Vagina (tissue), 2 donors: ENCODE measurements around the gene UFC1. TPM values are rescaled to one million over a fixed set of nuclear protein-coding genes. Genes with fewer than 3 reads are reported as not detected.

Experiments used
- DNase-seq, 2 donors: peaks; one replicate each; pipeline ENCODE4 v3.0.0-alpha.2; 2017; ENCODE audit errors: extremely low spot score in 2 of 2
- H3K27ac ChIP-seq: fragments of 200-600 bp; sonication (generic); one replicate; pipeline ENCODE4 v1.5.1; 2019
- H3K27me3 ChIP-seq: fragments of 200-600 bp; sonication (generic); one replicate; pipeline ENCODE4 v1.5.1; 2019
- H3K36me3 ChIP-seq, 2 donors: fragments of 200-600 bp; sonication (generic); one replicate each; pipeline ENCODE4 v1.5.1; 2017 to 2019
- H3K4me1 ChIP-seq: fragments of 200-600 bp; sonication (generic); one replicate; pipeline ENCODE4 v1.5.1; 2019
- H3K4me3 ChIP-seq, 2 donors: fragments of 200-600 bp; sonication (generic); 1 replicate in 1 of 2; 2 replicates in 1 of 2; pipeline ENCODE4 v1.5.1; 2016 to 2019
- H3K9me3 ChIP-seq: fragments of 200-600 bp; sonication (generic); one replicate; pipeline ENCODE4 v1.5.1; 2019
- POLR2A ChIP-seq, 2 donors: fragments of 450-650 bp; IDR thresholded peaks; one replicate each; pipeline ENCODE4 v1.6.1; 2017; ENCODE audit warnings: antibody characterized with exemption in 2 of 2, mild to moderate bottlenecking in 2 of 2, moderate library complexity in 2 of 2
- POLR2AphosphoS5 ChIP-seq, 2 donors: sonication (generic); formaldehyde crosslinking; IDR thresholded peaks; one replicate each; pipeline ENCODE4 v1.9.0; 2017; ENCODE audit warnings: antibody characterized with exemption in 2 of 2, mild to moderate bottlenecking in 2 of 2, low read depth in 1 of 2; ENCODE audit not compliant: insufficient read depth in 1 of 2
- intact Hi-C: fragments of 100-400 bp; cut with DNase I; formaldehyde crosslinking; loops from one replicate; pipeline ENCODE4 v1.15.1; 2023
- total RNA-seq: library from RNA; depleted of rRNA; stranded (reverse); fragments of >200 nt; gene quantifications from one replicate; pipeline ENCODE4 v1.2.3, GENCODE V29; 2016
- TF ChIP-seq, protein P1 (sequence below), 3 experiments: fragments of 450-650 bp in 2 of 3; fragments of 200-600 bp in 1 of 3; sonication (generic) in 1 of 3; IDR thresholded peaks; one replicate each; pipeline ENCODE4 v1.5.1; 2017 to 2019; ENCODE audit warnings: antibody characterized with exemption in 3 of 3, mild to moderate bottlenecking in 2 of 3, moderate library complexity in 2 of 3

The UFC1 gene
- total RNA-seq, 1 donor from 2014 or later = 61.1 TPM

DNA sequence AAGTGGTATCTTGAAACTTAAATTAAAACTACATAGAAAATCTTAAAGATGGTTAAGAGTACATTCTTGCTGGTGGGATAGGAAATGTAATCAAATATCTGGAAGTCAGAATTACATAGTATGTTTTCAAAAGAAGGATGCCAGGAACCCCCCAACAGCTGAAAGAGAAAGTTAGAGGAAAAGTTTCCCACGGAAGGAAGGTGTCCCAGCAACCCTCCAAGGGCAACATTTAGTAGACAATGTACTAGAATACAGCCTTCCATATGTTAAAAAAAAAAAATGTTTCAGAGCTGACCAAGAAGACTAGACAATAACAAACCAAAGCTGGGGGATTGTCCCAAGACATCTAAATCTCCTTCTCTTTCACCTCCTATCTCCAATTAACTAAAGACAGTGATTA lies 23.5 kb upstream of the UFC1 start:
- intact Hi-C loops = no loop called here
- Histone ChIP-seq H3K36me3 (peaks cover 0 to 26% of the 10 kb centered on the region in 2 donors), H3K27me3 (no peaks in the 10 kb centered on the region), H3K27ac (peak overlapping the region; percentile 96), H3K9me3 (no peaks in the 10 kb centered on the region), H3K4me1 (peaks cover 56% of the 10 kb centered on the region), H3K4me3 (no peak overlapping the region)
- TF ChIP-seq, protein P1, sequence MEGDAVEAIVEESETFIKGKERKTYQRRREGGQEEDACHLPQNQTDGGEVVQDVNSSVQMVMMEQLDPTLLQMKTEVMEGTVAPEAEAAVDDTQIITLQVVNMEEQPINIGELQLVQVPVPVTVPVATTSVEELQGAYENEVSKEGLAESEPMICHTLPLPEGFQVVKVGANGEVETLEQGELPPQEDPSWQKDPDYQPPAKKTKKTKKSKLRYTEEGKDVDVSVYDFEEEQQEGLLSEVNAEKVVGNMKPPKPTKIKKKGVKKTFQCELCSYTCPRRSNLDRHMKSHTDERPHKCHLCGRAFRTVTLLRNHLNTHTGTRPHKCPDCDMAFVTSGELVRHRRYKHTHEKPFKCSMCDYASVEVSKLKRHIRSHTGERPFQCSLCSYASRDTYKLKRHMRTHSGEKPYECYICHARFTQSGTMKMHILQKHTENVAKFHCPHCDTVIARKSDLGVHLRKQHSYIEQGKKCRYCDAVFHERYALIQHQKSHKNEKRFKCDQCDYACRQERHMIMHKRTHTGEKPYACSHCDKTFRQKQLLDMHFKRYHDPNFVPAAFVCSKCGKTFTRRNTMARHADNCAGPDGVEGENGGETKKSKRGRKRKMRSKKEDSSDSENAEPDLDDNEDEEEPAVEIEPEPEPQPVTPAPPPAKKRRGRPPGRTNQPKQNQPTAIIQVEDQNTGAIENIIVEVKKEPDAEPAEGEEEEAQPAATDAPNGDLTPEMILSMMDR (IDR thresholded peaks at IDR 0.05) = no peak
- TF ChIP-seq POLR2AphosphoS5 (IDR thresholded peaks at IDR 0.05; ENCODE audit: insufficient read depth in 1 of 2, low read depth in 1 of 2) (no peak), POLR2A (IDR thresholded peaks at IDR 0.05) (no peak)
- no peak for DNase-seq

DNA sequence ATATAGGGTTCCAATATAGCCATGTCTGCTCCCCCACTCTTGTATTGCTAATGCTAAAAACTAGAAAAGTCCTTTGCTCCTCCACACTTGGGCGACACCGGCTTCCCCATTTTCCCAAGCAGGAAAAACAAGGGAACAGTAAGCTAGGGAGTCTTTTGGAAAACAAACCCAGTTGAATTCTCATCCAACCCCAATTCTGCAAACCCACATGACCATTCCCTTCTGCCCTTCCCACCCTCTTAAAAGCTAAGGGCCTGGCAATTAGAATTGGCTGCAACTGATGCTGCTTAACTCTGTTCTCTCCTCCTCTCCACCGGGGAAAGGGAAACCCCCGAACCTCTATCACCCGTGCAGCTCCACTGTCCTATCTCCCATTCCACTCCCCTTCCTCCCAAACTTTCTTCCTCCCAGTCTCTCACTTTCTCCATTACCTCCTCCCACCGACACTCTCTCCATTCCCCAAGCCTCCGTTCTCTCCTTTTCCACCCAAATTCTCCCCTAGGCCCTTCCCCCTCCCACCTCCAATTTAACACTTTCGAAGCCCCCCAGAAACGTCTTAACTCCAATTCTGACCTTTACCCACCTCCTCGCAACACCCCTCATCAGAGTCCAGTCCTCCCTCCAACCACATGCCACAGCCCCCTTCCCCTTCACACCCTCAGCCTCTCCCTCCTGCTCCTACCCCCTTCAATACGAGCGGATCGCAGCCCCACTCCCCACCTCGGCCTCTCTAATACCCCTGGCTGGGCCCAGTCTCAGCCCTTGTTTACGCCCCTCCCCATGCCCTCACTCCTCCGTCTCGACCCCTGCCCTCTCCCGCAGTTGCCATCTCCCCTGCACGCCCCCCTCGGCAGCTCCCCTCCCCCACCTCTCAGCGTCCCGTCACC lies 22.0 kb upstream of the UFC1 start:
- TF ChIP-seq POLR2AphosphoS5 (IDR thresholded peaks at IDR 0.05; ENCODE audit: insufficient read depth in 1 of 2, low read depth in 1 of 2) (no peak), POLR2A (IDR thresholded peaks at IDR 0.05) (no peak)
- TF ChIP-seq, protein P1 (IDR thresholded peaks at IDR 0.05) = no peak
- no peak for DNase-seq
- Histone ChIP-seq H3K4me3 (peak overlapping the region; percentile 59 to 73), H3K27me3 (no peaks in the 10 kb centered on the region), H3K4me1 (peaks cover 56% of the 10 kb centered on the region), H3K9me3 (no peaks in the 10 kb centered on the region), H3K36me3 (peaks cover 0 to 20% of the 10 kb centered on the region in 2 donors), H3K27ac (peak overlapping the region; percentile 96)
- intact Hi-C loops = no loop called here

DNA sequence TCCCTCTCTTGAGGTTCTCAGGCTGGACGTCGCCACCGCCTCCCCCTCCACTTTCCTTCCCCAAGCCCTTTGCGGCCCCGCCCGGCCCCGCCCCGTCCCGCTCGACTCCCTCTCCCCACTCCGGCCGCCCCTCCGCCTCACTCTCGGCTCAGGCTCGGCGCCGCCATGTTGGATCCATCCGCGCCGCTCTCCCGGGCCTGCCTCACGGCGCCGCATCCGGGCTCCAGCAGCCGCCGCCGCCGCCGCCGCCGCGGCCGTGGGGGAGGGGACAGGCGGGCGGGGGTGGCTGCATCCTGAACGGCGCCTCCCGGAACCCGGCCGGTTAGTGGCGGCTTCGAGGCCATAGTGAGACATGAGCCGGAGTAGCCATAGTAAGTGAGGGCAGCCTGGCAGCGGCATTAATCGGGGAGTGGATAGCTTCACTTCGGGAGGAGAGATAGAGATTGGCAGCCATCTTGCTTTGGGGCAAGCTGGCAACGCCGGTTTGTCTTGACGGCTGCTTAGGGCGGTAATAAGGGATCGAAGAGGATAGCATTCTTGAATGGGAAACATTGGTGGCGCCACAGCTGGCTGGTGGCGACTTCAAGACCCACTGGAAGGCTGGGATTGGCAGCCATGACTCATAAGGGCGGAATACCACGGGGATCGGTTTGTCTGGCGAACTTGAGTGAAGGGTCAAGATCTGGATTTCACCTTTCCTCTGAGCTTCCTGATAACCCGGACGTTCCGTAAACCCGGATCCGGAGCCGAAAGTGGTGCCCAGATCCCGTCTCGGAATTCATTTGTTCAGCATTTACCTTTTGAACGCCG lies 21.2 kb upstream of the UFC1 start, which contains the start of gene DEDD:
DEDD (minus strand) TSS at position 258 of the 810 bp plus-strand sequence. CDS start 8,205 bp downstream, outside the sequence.
- H3K27me3 ChIP-seq = no peaks in the 10 kb centered on the region
- H3K27ac ChIP-seq = peak within 1 kb of the TSS; percentile 96
- peak in 1 of 2 donors; percentile 36 for TF ChIP-seq POLR2A (IDR thresholded peaks at IDR 0.05)
- TF ChIP-seq, protein P1 (IDR thresholded peaks at IDR 0.05) = no peak
- peak; percentile 78 to 80 for TF ChIP-seq POLR2AphosphoS5 (IDR thresholded peaks at IDR 0.05; ENCODE audit: insufficient read depth in 1 of 2, low read depth in 1 of 2)
- peaks cover 52% of the 10 kb centered on the region for H3K4me1 ChIP-seq
- H3K9me3 ChIP-seq = no peaks in the 10 kb centered on the region
- H3K4me3 ChIP-seq = peak within 1 kb of the TSS; percentile 59 to 73
- H3K36me3 ChIP-seq = peaks cover 0 to 18% of the 10 kb centered on the region in 2 donors
- DNase-seq = peak in 1 of 2 donors; percentile 96
- intact Hi-C loops = no loop called here

DNA sequence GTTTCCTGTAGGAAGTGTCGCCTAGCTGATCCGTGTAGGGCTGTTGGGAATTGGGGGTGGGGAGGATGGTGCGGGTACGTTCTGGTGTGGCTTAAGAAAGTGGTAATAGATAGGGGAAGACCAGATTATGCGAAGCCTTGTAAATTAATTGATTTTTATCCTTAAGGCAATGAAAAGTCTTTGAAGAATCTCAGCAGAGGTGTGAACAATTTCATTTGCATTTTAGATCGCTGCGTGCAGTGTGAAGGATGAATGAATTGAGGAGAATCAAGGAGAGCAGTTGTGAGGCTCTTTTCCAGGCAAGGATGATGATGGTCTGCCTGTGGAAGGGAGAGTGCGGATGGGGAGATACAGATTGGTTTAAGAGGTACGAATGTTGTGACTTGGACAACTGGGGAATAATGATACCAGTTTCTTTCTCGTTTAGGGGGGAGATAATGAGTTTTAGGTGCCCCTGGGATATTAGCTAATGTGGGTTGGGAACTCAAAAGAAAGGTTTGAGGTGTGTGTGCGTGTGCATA lies 20.5 kb upstream of the UFC1 start:
- H3K27me3 ChIP-seq = no peaks in the 10 kb centered on the region
- intact Hi-C loops = no loop called here

DNA sequence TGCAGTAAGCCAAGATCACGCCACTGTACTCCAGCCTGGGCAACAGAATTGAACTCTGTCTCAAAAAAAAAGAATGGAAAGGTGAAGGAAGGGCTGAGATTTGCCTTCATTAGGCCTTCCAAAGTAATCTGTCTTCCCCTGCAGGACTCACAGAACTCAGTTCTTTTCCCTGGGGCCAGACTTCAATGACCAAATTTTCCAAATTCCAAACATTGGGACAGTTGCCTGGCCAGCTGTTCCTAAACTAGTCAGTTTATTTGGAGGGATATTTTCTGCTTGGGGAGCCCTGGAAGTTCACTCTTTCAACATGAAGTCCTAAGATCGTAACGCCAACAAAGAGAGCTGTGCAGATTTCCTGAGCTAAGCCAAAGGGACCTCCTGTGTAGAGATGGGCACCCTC lies 15.9 kb upstream of the UFC1 start:
- Histone ChIP-seq H3K27ac (no peak overlapping the region), H3K4me3 (no peak overlapping the region), H3K4me1 (peaks cover 11% of the 10 kb centered on the region), H3K36me3 (no peaks in the 10 kb centered on the region), H3K9me3 (no peaks in the 10 kb centered on the region), H3K27me3 (no peaks in the 10 kb centered on the region)
- TF ChIP-seq, protein P1 (IDR thresholded peaks at IDR 0.05) = no peak
- TF ChIP-seq POLR2A (IDR thresholded peaks at IDR 0.05) (no peak), POLR2AphosphoS5 (IDR thresholded peaks at IDR 0.05; ENCODE audit: insufficient read depth in 1 of 2, low read depth in 1 of 2) (no peak)
- intact Hi-C loops = no loop called here
- no peak for DNase-seq

More for the DNA sequence above, 20.5 kb upstream of the UFC1 start:
- H3K4me3 ChIP-seq = peak overlapping the region; percentile 59 to 73
- peak overlapping the region; percentile 96 for H3K27ac ChIP-seq
- TF ChIP-seq POLR2AphosphoS5 (IDR thresholded peaks at IDR 0.05; ENCODE audit: insufficient read depth in 1 of 2, low read depth in 1 of 2) (peak in 1 of 2 donors; percentile 2), POLR2A (IDR thresholded peaks at IDR 0.05) (no peak)
- peaks cover 47% of the 10 kb centered on the region for H3K4me1 ChIP-seq
- H3K9me3 ChIP-seq = no peaks in the 10 kb centered on the region
- no peak for DNase-seq
- peaks cover 0 to 12% of the 10 kb centered on the region in 2 donors for H3K36me3 ChIP-seq
